ENCODE results near the gene MYL6.
A peak's percentile ranks its signal among the peaks of the same experiment; 100 is the strongest.
"Not testable (repeated sequence)": the region's sequence is repeated elsewhere in the genome, so short reads cannot be mapped to it uniquely, and the experiment has no call there.

Gene MYL6

GRCh38 chr12:56193025-56193578 is 34.9 kb downstream of the MYL6 start:
- peak; percentile 55 for DNase-seq

- DNase-seq, result not testable (repeated sequence)
Measured at GRCh38 chr12:56196818-56197550, 38.8 kb downstream of the MYL6 start.

GRCh38 chr12:56197921-56198635 is 39.9 kb downstream of the MYL6 start:
- no peak for DNase-seq

- DNase-seq, result no peak
Measured at GRCh38 chr12:56198836-56199235, 40.7 kb downstream of the MYL6 start.

- DNase-seq, result no peak
Measured at GRCh38 chr12:56202366-56202765, 44.2 kb downstream of the MYL6 start.

GRCh38 chr12:56202838-56203237 is 44.7 kb downstream of the MYL6 start:
- no peak for DNase-seq

- DNase-seq, result no peak
Measured at GRCh38 chr12:56204275-56204674, 46.1 kb downstream of the MYL6 start.

GRCh38 chr12:56205445-56205844 is 47.3 kb downstream of the MYL6 start:
- DNase-seq, result no peak

- DNase-seq, result no peak
Measured at GRCh38 chr12:56206452-56207166, 48.5 kb downstream of the MYL6 start.

GRCh38 chr12:56208006-56208405 is 49.8 kb downstream of the MYL6 start:
- DNase-seq, result no peak
